ENCODE data around the gene EMILIN1. TPM values are rescaled to one million over a fixed set of nuclear protein-coding genes. Genes with fewer than 3 reads are reported as not detected.

The EMILIN1 gene
- total and polyA plus RNA-seq, 5 donors from 2014 or later: 0.22 to 1.5 (median 0.70) TPM

DNA sequence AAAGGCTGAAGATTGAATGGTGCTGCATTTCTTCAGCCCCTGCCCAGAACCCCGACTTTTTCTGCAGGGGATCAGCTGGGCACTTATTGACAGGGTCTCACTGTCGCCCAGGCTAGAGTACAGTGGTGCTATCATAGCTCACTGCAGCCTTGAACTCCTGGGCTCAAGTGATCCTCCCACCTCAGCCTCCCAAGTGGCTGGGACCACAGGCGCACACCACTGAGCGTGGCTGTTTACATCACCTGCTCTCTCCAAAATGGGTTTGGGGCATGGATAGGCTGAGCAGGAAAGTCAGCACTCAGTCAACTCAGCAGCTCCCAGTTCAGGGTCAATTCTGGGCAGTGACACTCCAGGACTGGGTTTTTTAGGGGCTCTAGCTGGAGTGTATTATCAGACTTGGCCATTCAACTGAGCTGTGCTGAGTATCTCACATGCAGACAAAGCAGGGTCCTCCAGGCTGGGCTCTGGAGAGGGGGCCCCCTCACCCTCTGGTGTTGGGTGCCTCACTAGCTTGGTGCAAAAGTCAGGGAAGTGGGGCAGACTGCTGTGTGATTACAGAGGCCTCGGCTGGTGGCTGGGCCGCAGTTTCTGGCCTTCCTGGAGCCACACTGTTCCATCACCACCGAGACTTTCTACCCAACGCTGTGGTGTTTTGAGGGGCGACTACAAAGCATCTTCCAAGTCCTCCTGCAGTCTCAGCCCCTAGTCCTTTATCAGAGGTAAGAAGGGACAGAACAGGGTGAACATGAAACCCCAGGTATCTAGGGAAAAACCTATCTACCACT is 49.7 kb downstream of the EMILIN1 start:
- no peak overlapping the region for H3K4me3 ChIP-seq (ENCODE audit: low read depth, low read length)
- Mint-ChIP-seq H3K4me3 (peak overlapping the region in 1 of 4 donors; percentile 61), H3K27me3 (no peaks in the 10 kb centered on the region), H3K4me1 (peaks cover 0 to 35% (median 8%) of the 10 kb centered on the region in 4 donors), H3K9me3 (peaks cover 0 to 1% (median 0%) of the 10 kb centered on the region in 7 donors), H3K27ac (no peak overlapping the region), H3K36me3 (peaks cover 18% of the 10 kb centered on the region)
- no peak overlapping the region for H3K27ac ChIP-seq (ENCODE audit: insufficient read depth, low read length, poor library complexity, severe bottlenecking)
- ATAC-seq (ENCODE audit: low read depth in 2 of 2) (no peak), DNase-seq (no peak)
- no peaks in the 10 kb centered on the region for H3K9me3 ChIP-seq (ENCODE audit: control insufficient read depth in 2 of 2, low read length in 2 of 2)
- H3K27me3 ChIP-seq (ENCODE audit: control insufficient read depth, insufficient read depth, low read length): no peaks in the 10 kb centered on the region
- H3K36me3 ChIP-seq (ENCODE audit: control insufficient read depth, insufficient read depth, low read length): peaks cover 29% of the 10 kb centered on the region
- peaks cover 18% of the 10 kb centered on the region for H3K4me1 ChIP-seq (ENCODE audit: control insufficient read depth, insufficient read depth, low read length, poor library complexity, severe bottlenecking)

GRCh38 chr2:27128668-27129571 is 50.5 kb downstream of the EMILIN1 start:
- Mint-ChIP-seq H3K27ac (peak overlapping the region in 1 of 3 donors; percentile 84), H3K4me1 (peaks cover 0 to 38% (median 11%) of the 10 kb centered on the region in 4 donors), H3K36me3 (peaks cover 18% of the 10 kb centered on the region), H3K27me3 (no peaks in the 10 kb centered on the region), H3K4me3 (peak overlapping the region in 1 of 4 donors; percentile 3), H3K9me3 (peaks cover 0 to 1% (median 0%) of the 10 kb centered on the region in 7 donors)
- Histone ChIP-seq H3K27me3 (ENCODE audit: control insufficient read depth, insufficient read depth, low read length) (no peaks in the 10 kb centered on the region), H3K4me3 (ENCODE audit: low read depth, low read length) (no peak overlapping the region), H3K9me3 (ENCODE audit: control insufficient read depth in 2 of 2, low read length in 2 of 2) (no peaks in the 10 kb centered on the region), H3K27ac (ENCODE audit: insufficient read depth, low read length, poor library complexity, severe bottlenecking) (no peak overlapping the region), H3K4me1 (ENCODE audit: control insufficient read depth, insufficient read depth, low read length, poor library complexity, severe bottlenecking) (peaks cover 18% of the 10 kb centered on the region), H3K36me3 (ENCODE audit: control insufficient read depth, insufficient read depth, low read length) (peaks cover 29% of the 10 kb centered on the region)
- ATAC-seq (ENCODE audit: low read depth in 2 of 2): no peak
- DNase-seq: no peak

GRCh38 chr2:27130396-27130795 is 52.0 kb downstream of the EMILIN1 start:
- H3K27me3 Mint-ChIP-seq: no peaks in the 10 kb centered on the region
- peaks cover 0 to 1% (median 0%) of the 10 kb centered on the region in 7 donors for H3K9me3 Mint-ChIP-seq
- Histone ChIP-seq H3K27ac (ENCODE audit: insufficient read depth, low read length, poor library complexity, severe bottlenecking) (no peak overlapping the region), H3K4me3 (ENCODE audit: low read depth, low read length) (no peak overlapping the region), H3K9me3 (ENCODE audit: control insufficient read depth in 2 of 2, low read length in 2 of 2) (no peaks in the 10 kb centered on the region), H3K36me3 (ENCODE audit: control insufficient read depth, insufficient read depth, low read length) (peaks cover 29% of the 10 kb centered on the region), H3K4me1 (ENCODE audit: control insufficient read depth, insufficient read depth, low read length, poor library complexity, severe bottlenecking) (peaks cover 18% of the 10 kb centered on the region), H3K27me3 (ENCODE audit: control insufficient read depth, insufficient read depth, low read length) (no peaks in the 10 kb centered on the region)
- H3K4me3 Mint-ChIP-seq: peak overlapping the region in 1 of 4 donors; percentile 79
- H3K4me1 Mint-ChIP-seq: peaks cover 0 to 42% (median 11%) of the 10 kb centered on the region in 4 donors
- H3K27ac Mint-ChIP-seq: peak overlapping the region in 1 of 3 donors; percentile 50
- DNase-seq (no peak), ATAC-seq (ENCODE audit: low read depth in 2 of 2) (no peak)
- peaks cover 18% of the 10 kb centered on the region for H3K36me3 Mint-ChIP-seq

GRCh38 chr2:27131429-27131828 is 53.0 kb downstream of the EMILIN1 start:
- peaks cover 29% of the 10 kb centered on the region for H3K36me3 ChIP-seq (ENCODE audit: control insufficient read depth, insufficient read depth, low read length)
- Mint-ChIP-seq H3K4me3 (peak overlapping the region in 2 of 4 donors; percentile 59 to 79), H3K4me1 (peaks cover 0 to 42% (median 11%) of the 10 kb centered on the region in 4 donors), H3K27me3 (no peaks in the 10 kb centered on the region), H3K9me3 (peaks cover 0 to 1% (median 0%) of the 10 kb centered on the region in 7 donors), H3K36me3 (peaks cover 18% of the 10 kb centered on the region), H3K27ac (peak overlapping the region in 1 of 3 donors; percentile 75)
- H3K27me3 ChIP-seq (ENCODE audit: control insufficient read depth, insufficient read depth, low read length): no peaks in the 10 kb centered on the region
- H3K4me3 ChIP-seq (ENCODE audit: low read depth, low read length): no peak overlapping the region
- DNase-seq (no peak), ATAC-seq (ENCODE audit: low read depth in 2 of 2) (no peak)
- H3K27ac ChIP-seq (ENCODE audit: insufficient read depth, low read length, poor library complexity, severe bottlenecking): no peak overlapping the region
- no peaks in the 10 kb centered on the region for H3K9me3 ChIP-seq (ENCODE audit: control insufficient read depth in 2 of 2, low read length in 2 of 2)
- H3K4me1 ChIP-seq (ENCODE audit: control insufficient read depth, insufficient read depth, low read length, poor library complexity, severe bottlenecking): peaks cover 18% of the 10 kb centered on the region

DNA sequence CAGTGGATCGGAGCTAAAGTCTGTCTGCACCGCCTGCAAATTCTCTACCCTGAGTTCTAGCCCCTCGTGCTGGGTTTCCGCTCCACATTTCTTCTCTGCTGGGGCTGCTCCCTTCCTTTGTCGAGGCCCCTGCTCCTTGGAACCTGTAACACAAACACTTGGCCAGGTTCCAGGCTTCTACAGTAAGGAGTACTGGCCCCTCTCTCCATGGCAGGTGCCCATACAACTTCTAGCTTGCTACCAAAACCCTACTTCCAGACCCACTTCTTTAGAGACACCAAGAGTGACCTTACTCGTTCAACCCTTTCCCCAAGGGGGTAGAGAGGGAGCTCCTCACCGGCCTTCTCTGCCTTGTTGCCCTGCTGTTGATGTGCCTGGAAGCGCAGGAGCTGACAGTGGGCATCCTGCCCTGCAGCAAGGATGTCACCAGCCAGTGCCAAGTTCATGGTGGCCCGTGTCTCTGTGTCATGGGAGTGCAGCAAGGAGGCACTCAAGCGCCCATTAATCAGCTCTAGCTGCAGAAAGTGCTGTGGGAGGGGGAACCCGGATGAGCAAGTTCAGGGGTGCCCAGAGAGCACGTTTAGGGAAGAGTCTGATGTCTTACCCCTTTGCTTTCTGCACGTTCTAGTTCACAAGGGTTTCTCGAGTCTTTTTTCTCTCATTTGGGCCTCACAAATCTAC is 54.9 kb downstream of the EMILIN1 start:
- no peaks in the 10 kb centered on the region for H3K27me3 ChIP-seq (ENCODE audit: control insufficient read depth, insufficient read depth, low read length)
- Mint-ChIP-seq H3K4me1 (peaks cover 0 to 42% (median 11%) of the 10 kb centered on the region in 4 donors), H3K27ac (peak overlapping the region; percentile 81 to 95 (median 91)), H3K9me3 (peaks cover 0 to 1% (median 0%) of the 10 kb centered on the region in 7 donors), H3K4me3 (peak overlapping the region; percentile 89 to 96 (median 94)), H3K36me3 (peaks cover 18% of the 10 kb centered on the region), H3K27me3 (peaks cover 2% of the 10 kb centered on the region)
- no peak for ATAC-seq (ENCODE audit: low read depth in 2 of 2)
- H3K9me3 ChIP-seq (ENCODE audit: control insufficient read depth in 2 of 2, low read length in 2 of 2): no peaks in the 10 kb centered on the region
- H3K27ac ChIP-seq (ENCODE audit: insufficient read depth, low read length, poor library complexity, severe bottlenecking): peak overlapping the region; percentile 83
- peaks cover 29% of the 10 kb centered on the region for H3K36me3 ChIP-seq (ENCODE audit: control insufficient read depth, insufficient read depth, low read length)
- H3K4me3 ChIP-seq (ENCODE audit: low read depth, low read length): peak overlapping the region; percentile 85
- DNase-seq: peak in 2 of 3 donors; percentile 10 to 47
- peaks cover 18% of the 10 kb centered on the region for H3K4me1 ChIP-seq (ENCODE audit: control insufficient read depth, insufficient read depth, low read length, poor library complexity, severe bottlenecking)

DNA sequence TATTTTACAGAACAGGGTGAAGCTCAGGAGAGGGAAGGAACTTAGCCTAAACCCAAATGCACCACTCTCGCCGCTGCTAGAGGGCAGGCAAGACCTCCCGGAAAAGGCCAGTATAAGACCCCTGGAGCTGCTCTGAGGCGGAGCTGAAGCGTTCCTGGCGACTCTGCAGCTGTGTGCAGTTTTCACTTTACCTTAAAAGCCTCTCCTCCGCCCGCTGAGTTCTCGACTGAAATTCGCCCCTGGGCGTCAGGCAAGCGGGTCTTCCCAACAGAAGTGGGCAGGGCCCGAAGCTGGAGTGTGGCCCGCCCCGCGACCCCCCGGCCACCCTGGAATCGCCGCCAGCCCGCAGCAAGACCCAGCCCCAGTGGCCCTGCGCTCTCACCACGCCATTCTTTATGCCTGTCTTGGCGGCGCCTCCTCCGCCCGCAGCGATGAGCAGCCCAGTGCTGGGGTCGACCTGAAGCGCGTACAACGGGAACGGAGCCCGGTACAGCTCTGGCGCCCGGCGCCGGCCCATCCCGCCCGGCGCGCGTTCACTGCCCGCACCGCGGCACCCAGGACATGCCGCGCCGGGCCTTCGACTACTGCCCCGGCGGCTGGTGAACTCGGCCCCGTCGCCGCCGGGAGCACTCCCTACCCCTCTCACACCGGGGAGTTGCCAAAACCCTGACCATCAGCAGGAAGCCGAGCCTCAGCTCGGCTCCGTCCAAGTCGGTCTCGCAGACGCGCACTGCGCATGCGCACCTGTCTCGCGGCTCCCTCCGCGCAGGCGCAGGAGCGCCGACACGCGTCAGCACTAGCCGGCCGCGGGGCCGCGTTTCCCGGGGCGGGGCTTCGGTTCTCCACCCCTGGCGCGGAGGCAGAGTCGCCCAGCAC is 55.7 kb downstream of the EMILIN1 start, which contains the start of gene PREB:
PREB (minus strand) TSS at position 732 of the 876 bp plus-strand sequence; CDS start at position 517, 215 bp downstream.
- Mint-ChIP-seq H3K9me3 (peaks cover 0 to 1% (median 0%) of the 10 kb centered on the region in 7 donors), H3K4me1 (peaks cover 0 to 39% (median 11%) of the 10 kb centered on the region in 4 donors), H3K27me3 (peaks cover 4% of the 10 kb centered on the region), H3K36me3 (peaks cover 14% of the 10 kb centered on the region), H3K27ac (peak within 1 kb of the TSS; percentile 91 to 98 (median 96)), H3K4me3 (peak within 1 kb of the TSS; percentile 89 to 96 (median 94))
- Histone ChIP-seq H3K27me3 (ENCODE audit: control insufficient read depth, insufficient read depth, low read length) (no peaks in the 10 kb centered on the region), H3K27ac (ENCODE audit: insufficient read depth, low read length, poor library complexity, severe bottlenecking) (peak within 1 kb of the TSS; percentile 83), H3K36me3 (ENCODE audit: control insufficient read depth, insufficient read depth, low read length) (peaks cover 29% of the 10 kb centered on the region), H3K4me1 (ENCODE audit: control insufficient read depth, insufficient read depth, low read length, poor library complexity, severe bottlenecking) (peaks cover 18% of the 10 kb centered on the region), H3K9me3 (ENCODE audit: control insufficient read depth in 2 of 2, low read length in 2 of 2) (no peaks in the 10 kb centered on the region), H3K4me3 (ENCODE audit: low read depth, low read length) (peak within 1 kb of the TSS; percentile 85)
- peak; percentile 96 to 98 (median 97) for DNase-seq
- peak; percentile 95 to 96 for ATAC-seq (ENCODE audit: low read depth in 2 of 2)
